Glomerular endothelial cell (primary cell): ENCODE measurements around the gene PARD6A. TPM values are rescaled to one million over a fixed set of nuclear protein-coding genes. Genes with fewer than 3 reads are reported as not detected.
"Not testable (repeated sequence)": the region's sequence is repeated elsewhere in the genome, so short reads cannot be mapped to it uniquely, and the experiment has no call there.

Source experiments
- DNase-seq: peaks from one replicate; pipeline ENCODE4 v3.0.0-alpha.2; 2011; ENCODE audit warnings: low read depth, low spot score; ENCODE audit errors: extremely low read depth
- total RNA-seq: library from RNA; depleted of rRNA; stranded (reverse); fragments of >200 nt; gene quantifications from 2 replicates; pipeline ENCODE4 v1.2.3, GENCODE V29; 2015

PARD6A gene
- total RNA-seq, 1 donor from 2014 or later: 0.82 TPM

DNA sequence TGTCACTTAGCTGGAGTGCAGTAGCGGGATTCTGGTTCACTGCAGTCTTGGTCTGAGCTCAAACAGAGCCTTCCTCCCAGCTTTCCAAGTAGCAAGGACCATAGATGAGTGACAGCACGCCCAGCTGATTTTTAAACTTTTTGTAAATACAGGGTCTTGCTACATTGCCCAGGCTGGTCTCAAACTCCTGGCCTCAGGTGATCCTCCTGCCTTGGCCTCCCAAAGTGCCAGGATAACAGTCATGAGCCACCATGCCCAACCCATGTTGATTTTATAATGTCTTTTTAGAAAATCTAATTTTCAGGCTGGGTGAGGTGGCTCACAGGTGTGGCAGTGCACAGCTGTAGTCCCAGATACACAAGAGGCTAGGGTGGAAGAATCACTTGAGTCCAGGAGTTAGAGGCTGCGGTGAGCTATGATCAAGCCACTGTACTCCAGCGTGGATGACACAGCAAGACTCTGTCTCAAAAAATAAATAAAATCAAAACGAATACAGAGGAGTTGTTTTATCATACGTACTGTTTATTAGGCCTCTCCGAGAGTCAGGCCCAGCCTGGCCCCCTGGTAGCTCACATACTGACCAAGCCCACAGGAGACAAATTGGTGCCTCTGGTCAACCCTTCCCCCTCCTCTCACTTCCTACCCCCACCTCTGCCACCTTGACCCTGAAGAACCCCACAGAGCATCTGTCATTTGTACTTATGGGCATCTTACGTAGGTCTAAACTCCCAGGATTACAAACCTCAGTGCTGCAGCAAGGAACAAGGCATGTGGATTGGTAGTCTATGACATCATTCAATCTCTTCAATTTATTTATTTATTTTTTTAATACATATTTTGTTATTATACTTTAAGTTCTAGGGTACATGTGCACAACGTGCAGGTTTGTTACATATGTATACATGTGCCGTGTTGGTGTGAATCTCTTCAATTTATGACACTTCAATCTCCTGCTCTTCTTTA is 19.5 kb downstream of the PARD6A start:
- DNase-seq: no peak

- DNase-seq: no peak
Measured at GRCh38 chr16:67683767-67684166, 23.0 kb downstream of the PARD6A start.

DNA sequence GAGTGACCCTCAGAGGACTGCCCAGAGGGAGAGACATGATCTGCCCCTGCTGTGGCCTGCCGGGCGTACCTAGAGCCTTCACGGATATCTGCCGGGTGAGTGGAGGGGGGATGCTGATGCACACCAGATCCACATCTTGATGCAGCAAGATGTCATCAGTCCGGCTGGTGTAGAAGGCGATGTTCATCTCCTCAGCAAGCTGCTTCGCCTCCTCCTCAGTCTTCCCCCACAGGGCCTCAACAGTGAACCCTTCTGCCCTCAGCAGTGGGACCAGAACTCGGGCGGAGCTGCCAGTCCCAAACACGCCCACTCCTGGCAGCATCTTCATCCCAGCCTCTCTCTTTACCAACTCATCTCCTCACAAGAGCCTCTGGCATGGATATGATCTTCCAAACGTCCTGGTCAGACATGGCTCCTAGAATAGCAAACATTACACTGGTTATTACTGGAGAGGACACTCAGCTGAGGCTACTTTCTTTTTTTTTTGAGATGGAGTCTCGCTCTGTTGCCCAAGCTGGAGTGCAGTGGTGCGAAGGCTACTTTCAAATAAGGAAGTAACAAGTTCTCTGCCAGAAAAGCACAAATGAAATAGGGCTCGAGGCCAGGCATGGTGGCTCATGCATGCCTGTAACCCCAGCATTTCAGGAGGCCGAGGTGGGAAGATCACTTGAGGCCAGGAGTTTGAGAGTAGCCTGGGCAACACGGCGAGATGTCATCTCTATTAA is 24.8 kb downstream of the PARD6A start:
- DNase-seq: no peak

DNA sequence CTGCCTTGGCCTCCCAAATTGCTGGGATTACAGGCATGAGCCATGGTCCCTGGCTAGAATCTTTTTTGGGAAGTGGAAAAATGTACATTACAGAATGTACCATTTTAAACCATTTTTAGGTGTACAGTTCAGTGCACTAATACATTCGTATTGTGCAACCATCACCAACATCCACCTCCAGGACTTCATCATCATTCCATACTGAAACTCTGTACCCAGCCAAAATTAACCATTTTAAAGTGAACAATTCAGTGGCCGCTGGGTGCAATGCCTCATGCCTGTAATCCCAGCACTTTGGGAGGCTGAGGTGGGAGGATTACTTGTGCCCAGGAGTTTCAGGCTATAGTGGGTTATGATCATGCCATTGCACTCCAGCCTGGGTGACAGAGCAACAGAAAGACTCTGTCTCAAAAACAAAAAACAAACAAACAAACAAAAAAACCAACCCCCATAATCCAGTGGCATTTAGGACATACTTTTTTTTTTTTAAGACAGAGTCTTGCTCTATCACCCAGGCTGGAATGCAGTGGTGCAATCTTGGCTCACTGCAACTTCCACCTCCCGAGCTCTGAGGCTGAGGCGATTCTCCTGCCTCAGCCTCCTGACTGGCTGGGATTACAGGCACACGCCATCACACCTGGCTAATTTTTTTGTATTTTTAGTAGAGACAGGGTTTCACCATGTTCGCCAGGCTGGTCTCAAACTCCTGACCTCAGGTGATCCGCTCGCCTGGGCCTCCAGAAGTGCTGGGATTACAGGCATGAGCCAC is 32.9 kb downstream of the PARD6A start:
- DNase-seq: not testable (repeated sequence)

- no peak for DNase-seq
Measured at GRCh38 chr16:67694611-67695010, 33.9 kb downstream of the PARD6A start.

- DNase-seq: no peak
Measured at GRCh38 chr16:67697422-67698185, 36.8 kb downstream of the PARD6A start.

- no peak for DNase-seq
Measured at GRCh38 chr16:67699265-67699664, 38.5 kb downstream of the PARD6A start.

DNA sequence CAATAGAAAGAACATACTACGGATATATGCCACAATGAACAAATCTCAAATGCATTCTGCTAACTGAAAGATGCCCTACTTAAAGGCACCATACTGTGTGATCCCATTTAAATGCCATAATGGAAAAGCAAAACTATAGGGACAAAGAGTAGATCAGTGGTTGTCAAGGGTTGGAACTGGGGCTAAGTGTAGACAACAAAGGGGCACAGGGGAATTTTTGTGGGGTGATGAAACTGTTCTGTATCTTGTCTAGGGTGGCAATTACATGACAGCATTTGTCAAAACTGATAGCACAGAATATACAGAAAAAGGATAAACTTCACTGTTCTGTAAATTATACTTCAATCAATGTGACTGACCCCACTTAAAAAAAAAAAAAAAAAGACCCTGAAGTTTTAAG is 40.7 kb downstream of the PARD6A start:
- no peak for DNase-seq

GRCh38 chr16:67702130-67702529 is 41.4 kb downstream of the PARD6A start:
- no peak for DNase-seq

DNA sequence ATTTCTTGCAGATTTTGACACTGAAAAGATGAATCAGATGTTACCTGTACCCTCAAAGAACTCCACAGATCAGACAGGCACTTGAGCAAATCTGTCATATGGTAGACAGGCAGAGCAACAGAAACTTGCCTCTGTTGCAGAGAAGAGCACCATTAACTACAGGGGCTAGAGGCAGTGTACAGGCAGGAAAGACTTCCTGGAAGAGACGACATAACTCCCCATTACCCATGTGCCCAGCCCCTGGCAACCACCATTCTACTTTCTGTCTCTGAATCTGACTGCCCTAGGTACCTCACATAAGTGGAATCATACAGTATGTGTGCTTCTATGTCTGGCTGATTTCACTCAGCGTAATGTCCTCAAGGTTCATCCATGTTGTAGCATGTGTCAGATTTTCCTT is 42.9 kb downstream of the PARD6A start:
- no peak for DNase-seq

- no peak for DNase-seq
Measured at GRCh38 chr16:67704110-67704509, 43.4 kb downstream of the PARD6A start.

DNA sequence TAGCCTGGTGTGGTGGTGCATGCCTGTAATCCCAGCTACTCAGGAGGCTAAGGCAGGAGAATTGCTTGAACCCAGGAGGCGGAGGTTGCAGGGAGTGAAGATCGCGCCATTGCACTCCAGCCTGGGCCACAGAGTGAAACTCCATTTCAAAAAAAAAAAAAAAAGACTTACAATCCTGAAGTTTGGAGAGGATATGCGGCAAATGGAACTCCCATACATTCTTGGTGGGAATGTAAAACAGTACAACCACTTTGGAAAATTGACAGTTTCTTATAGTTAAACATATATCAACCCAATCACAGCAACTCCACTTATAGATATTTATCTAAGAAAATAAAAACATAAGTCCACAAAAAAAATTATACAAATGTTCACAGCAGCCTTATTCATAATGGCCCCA is 46.5 kb downstream of the PARD6A start:
- DNase-seq: no peak

GRCh38 chr16:67707790-67708189 is 47.0 kb downstream of the PARD6A start:
- DNase-seq: no peak

GRCh38 chr16:67708368-67708771 is 47.6 kb downstream of the PARD6A start:
- DNase-seq: no peak

DNA sequence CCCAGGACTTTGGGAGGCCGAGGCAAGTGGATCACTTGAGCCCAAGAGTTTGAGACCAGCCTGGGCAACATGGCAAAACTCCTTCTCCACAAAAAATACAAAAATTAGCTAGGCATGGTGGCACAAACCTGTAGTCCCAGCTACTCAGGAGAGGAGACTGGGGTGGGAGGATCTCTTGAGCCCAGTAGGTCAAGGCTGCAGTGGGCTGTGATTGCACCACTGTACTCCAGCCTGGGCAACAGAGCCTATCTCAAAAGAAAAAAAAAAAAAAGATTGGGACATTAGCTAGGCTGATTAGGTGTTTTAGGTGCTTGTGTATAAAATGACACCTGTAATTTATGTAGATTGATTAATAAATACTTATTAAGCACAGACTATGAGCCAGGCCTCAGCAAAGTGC is 48.3 kb downstream of the PARD6A start:
- no peak for DNase-seq

DNA sequence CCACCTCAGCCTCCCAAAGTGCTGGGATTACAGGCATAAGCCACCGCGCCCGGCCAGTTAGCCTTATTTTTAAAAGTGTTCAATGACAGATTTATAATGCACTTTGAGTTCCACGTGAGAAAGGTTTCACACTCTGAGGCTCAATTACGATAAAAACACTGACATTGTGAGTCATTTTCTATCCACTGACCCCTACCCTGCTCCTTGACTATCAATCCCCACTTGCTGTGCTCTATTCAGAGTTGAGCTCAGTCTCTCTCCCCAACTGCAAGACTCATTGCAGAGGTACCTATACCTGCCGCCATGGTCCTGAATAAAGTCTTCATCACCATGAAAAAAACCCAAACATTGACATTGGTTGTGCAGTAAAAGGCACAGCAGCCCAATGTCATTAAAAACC is 49.8 kb downstream of the PARD6A start:
- no peak for DNase-seq
